Measurements from ENCODE around the gene GRIN3A. TPM values are rescaled to one million over a fixed set of nuclear protein-coding genes. Genes with fewer than 3 reads are reported as not detected.
A peak's percentile ranks its signal among the peaks of the same experiment; 100 is the strongest.

GRIN3A gene
- total RNA-seq (under 1 TPM in 1 of 5 donors, not detected in 4; 0.08 TPM), total RNA-seq (0 to 0.61 (median 0) reads per million in 29 experiments)
- total RNA-seq (2013), result 0.06 TPM

DNA sequence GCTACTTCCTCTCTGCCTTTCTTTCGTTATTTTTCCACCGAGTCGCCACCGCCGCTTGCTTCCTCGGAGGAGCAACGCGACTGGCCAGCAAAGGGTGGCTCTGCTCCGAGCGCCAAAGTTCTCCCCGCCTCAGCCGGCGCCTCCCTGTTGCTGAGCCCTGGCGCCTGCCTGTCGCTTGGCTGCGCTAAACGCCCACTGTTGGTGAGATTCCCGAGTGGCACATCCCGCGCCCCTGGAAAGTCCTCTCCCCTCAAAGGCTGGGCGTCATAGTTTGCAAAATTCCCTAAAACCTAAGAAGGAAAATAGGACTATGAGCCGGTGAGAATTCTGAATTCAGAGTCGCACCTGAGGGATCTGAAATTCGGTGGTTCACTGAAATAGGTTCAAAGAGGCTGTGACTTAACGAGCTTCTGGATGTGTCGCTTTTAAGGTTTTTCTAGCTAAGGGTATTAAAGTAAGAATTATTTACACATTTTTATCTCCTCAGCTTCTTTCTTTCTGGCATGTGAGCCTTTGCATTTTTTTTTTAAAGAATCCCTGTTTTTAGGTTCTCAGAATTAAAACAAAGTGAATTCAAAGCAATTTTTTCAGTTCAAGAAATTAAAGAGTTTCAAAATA, at the start of gene GRIN3A:
GRIN3A (minus strand) TSS at position 82 of the 618 bp plus-strand sequence. CDS start 668 bp downstream, outside the sequence.
- CTCF ChIA-PET, result no interaction called here
- WGBS (ENCODE audit: insufficient coverage), result 2% methylated on average over 18 of the region's 26 CpGs
- no peak for ATAC-seq (replicated peaks in 1 of 4)
- peaks cover 40 to 67% of the 10 kb centered on the region in 2 donors for H3K27me3 Mint-ChIP-seq
- no peak for DNase-seq
- H3K36me3 Mint-ChIP-seq, result no peaks in the 10 kb centered on the region
- no peak within 1 kb of the TSS for H3K27ac Mint-ChIP-seq
- H3K27ac ChIP-seq (ENCODE audit: low read length), result no peak within 1 kb of the TSS
- H3K9me3 Mint-ChIP-seq, result no peaks in the 10 kb centered on the region
- no peak within 1 kb of the TSS for H3K4me3 ChIP-seq (ENCODE audit: control insufficient read depth in 1 of 2, extremely low read depth in 1 of 2, low read length in 1 of 2)
- peaks cover 16 to 17% of the 10 kb centered on the region in 2 experiments for H3K27me3 ChIP-seq (replicated peaks in 1 of 2; ENCODE audit: control insufficient read depth in 2 of 2, extremely low read depth in 1 of 2, insufficient read depth in 2 of 2, low read length in 1 of 2)
- H3K4me3 Mint-ChIP-seq, result peak within 1 kb of the TSS in 2 of 3 donors; percentile 42 to 74
- H3K4me1 ChIP-seq (ENCODE audit: control insufficient read depth in 1 of 2, extremely low read depth in 1 of 2, insufficient read depth in 2 of 2, low read length in 2 of 2), result no peaks in the 10 kb centered on the region
- no peaks in the 10 kb centered on the region for H3K9me3 ChIP-seq
- no peaks in the 10 kb centered on the region for H3K36me3 ChIP-seq (ENCODE audit: control insufficient read depth in 2 of 2, extremely low read depth in 1 of 2, insufficient read depth in 1 of 2, low read length in 1 of 2)
- H3K4me1 Mint-ChIP-seq, result peaks cover 3 to 5% (median 3%) of the 10 kb centered on the region in 3 donors
- POLR2A ChIA-PET, result no interaction called here

DNA sequence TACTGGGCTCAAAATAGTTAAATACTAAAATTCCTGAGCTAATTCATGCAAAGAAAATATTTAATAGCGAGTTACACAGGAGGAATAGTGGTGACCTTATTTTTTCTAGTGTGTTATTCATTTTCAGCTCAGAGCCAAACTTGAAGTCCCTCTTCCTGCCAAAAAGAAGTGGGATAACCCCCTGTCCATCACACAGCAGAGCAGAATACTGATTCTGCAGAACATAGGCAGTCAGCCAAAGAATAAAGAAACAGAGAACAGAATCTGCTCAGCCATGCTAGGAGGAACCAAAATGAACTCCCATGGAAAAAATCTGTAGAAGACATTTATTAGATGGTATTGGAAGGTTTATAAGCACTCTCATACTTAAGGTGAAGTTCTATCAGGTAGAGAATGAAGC, 49.4 kb upstream of the GRIN3A start:
- no peaks in the 10 kb centered on the region for H3K9me3 ChIP-seq
- no peak for ATAC-seq (replicated peaks in 1 of 4)
- H3K36me3 ChIP-seq (ENCODE audit: control insufficient read depth in 2 of 2, extremely low read depth in 1 of 2, insufficient read depth in 1 of 2, low read length in 1 of 2), result no peaks in the 10 kb centered on the region
- Mint-ChIP-seq H3K4me1 (no peaks in the 10 kb centered on the region), H3K36me3 (no peaks in the 10 kb centered on the region), H3K4me3 (no peak overlapping the region), H3K27me3 (peaks cover 8 to 10% of the 10 kb centered on the region in 2 donors), H3K27ac (no peak overlapping the region), H3K9me3 (no peaks in the 10 kb centered on the region)
- H3K27ac ChIP-seq (ENCODE audit: low read length), result no peak overlapping the region
- no CpG with 5 or more reads among the region's 1 CpG for WGBS (ENCODE audit: insufficient coverage)
- ChIA-PET CTCF (no interaction called here), POLR2A (no interaction called here)
- H3K4me3 ChIP-seq (ENCODE audit: control insufficient read depth in 1 of 2, extremely low read depth in 1 of 2, low read length in 1 of 2), result no peak overlapping the region
- no peaks in the 10 kb centered on the region for H3K27me3 ChIP-seq (replicated peaks in 1 of 2; ENCODE audit: control insufficient read depth in 2 of 2, extremely low read depth in 1 of 2, insufficient read depth in 2 of 2, low read length in 1 of 2)
- no peaks in the 10 kb centered on the region for H3K4me1 ChIP-seq (ENCODE audit: control insufficient read depth in 1 of 2, extremely low read depth in 1 of 2, insufficient read depth in 2 of 2, low read length in 2 of 2)
- DNase-seq, result no peak

DNA sequence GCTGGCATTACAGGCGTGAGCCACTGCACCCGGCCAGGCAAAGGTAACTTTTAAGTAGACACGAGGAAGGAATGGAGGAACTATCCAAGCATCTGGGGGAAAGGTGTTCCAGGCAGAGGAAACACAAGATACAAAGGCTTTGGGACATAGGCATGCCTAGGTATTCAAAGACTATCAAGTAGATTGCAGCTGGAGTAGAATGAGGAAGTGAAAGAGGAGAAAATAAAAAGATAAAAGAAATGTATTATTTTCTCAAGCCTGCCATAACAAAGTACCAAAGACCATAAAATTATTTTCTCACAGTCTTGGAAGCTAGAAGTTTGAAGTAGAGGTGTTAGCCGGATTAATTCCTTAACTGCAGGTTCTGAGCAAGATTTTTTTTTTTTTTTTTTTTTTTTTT, 39.9 kb upstream of the GRIN3A start:
- CTCF ChIA-PET, result no interaction called here
- H3K27me3 ChIP-seq (replicated peaks in 1 of 2; ENCODE audit: control insufficient read depth in 2 of 2, extremely low read depth in 1 of 2, insufficient read depth in 2 of 2, low read length in 1 of 2), result no peaks in the 10 kb centered on the region
- 69% methylated on average over 2 of the region's 4 CpGs for WGBS (ENCODE audit: insufficient coverage)
- no peaks in the 10 kb centered on the region for H3K9me3 ChIP-seq
- DNase-seq, result no peak
- H3K4me3 ChIP-seq (ENCODE audit: control insufficient read depth in 1 of 2, extremely low read depth in 1 of 2, low read length in 1 of 2), result no peak overlapping the region
- H3K36me3 Mint-ChIP-seq, result no peaks in the 10 kb centered on the region
- ATAC-seq (replicated peaks in 1 of 4), result no peak
- H3K27me3 Mint-ChIP-seq, result peaks cover 4 to 5% of the 10 kb centered on the region in 2 donors
- POLR2A ChIA-PET, result no interaction called here
- no peaks in the 10 kb centered on the region for H3K4me1 ChIP-seq (ENCODE audit: control insufficient read depth in 1 of 2, extremely low read depth in 1 of 2, insufficient read depth in 2 of 2, low read length in 2 of 2)
- H3K27ac ChIP-seq (ENCODE audit: low read length), result no peak overlapping the region
- no peaks in the 10 kb centered on the region for H3K36me3 ChIP-seq (ENCODE audit: control insufficient read depth in 2 of 2, extremely low read depth in 1 of 2, insufficient read depth in 1 of 2, low read length in 1 of 2)
- no peak overlapping the region for H3K27ac Mint-ChIP-seq
- no peaks in the 10 kb centered on the region for H3K9me3 Mint-ChIP-seq
- H3K4me3 Mint-ChIP-seq, result no peak overlapping the region
- no peaks in the 10 kb centered on the region for H3K4me1 Mint-ChIP-seq

DNA sequence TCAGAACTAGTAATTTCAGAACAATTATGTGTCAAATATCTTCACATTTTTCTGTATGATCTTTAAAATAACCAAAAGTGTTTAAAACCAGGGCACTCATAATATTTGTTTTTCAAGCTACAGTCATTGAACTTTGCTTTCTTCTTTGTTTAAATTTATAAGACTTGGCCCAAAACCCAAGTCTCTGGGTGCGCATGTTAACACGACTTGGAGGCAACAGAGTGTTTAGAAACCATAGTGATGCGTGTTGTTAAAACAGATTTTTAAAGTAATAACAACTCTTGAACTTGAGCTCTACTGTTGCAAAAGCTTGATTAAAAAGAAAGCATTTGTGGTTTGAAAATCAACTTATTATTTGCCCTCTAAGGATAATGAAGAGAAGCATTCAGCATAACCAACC, 26.0 kb upstream of the GRIN3A start:
- Mint-ChIP-seq H3K27ac (no peak overlapping the region), H3K4me3 (no peak overlapping the region), H3K4me1 (peaks cover 0 to 4% (median 0%) of the 10 kb centered on the region in 3 donors), H3K9me3 (no peaks in the 10 kb centered on the region), H3K27me3 (peaks cover 0 to 7% of the 10 kb centered on the region in 2 donors), H3K36me3 (no peaks in the 10 kb centered on the region)
- no peaks in the 10 kb centered on the region for H3K9me3 ChIP-seq
- H3K27me3 ChIP-seq (replicated peaks in 1 of 2; ENCODE audit: control insufficient read depth in 2 of 2, extremely low read depth in 1 of 2, insufficient read depth in 2 of 2, low read length in 1 of 2), result no peaks in the 10 kb centered on the region
- WGBS (ENCODE audit: insufficient coverage), result no CpG with 5 or more reads among the region's 3 CpGs
- no peaks in the 10 kb centered on the region for H3K4me1 ChIP-seq (ENCODE audit: control insufficient read depth in 1 of 2, extremely low read depth in 1 of 2, insufficient read depth in 2 of 2, low read length in 2 of 2)
- H3K27ac ChIP-seq (ENCODE audit: low read length), result no peak overlapping the region
- POLR2A ChIA-PET, result interaction anchor here in 1 of 2 donors (0.7 kb wide), 1 partner anchor 259 kb away, joined by 3 read pairs; no protein-coding TSS in a partner anchor
- no peak overlapping the region for H3K4me3 ChIP-seq (ENCODE audit: control insufficient read depth in 1 of 2, extremely low read depth in 1 of 2, low read length in 1 of 2)
- CTCF ChIA-PET, result no interaction called here
- no peaks in the 10 kb centered on the region for H3K36me3 ChIP-seq (ENCODE audit: control insufficient read depth in 2 of 2, extremely low read depth in 1 of 2, insufficient read depth in 1 of 2, low read length in 1 of 2)
- ATAC-seq (replicated peaks in 1 of 4), result no peak
- DNase-seq, result no peak

DNA sequence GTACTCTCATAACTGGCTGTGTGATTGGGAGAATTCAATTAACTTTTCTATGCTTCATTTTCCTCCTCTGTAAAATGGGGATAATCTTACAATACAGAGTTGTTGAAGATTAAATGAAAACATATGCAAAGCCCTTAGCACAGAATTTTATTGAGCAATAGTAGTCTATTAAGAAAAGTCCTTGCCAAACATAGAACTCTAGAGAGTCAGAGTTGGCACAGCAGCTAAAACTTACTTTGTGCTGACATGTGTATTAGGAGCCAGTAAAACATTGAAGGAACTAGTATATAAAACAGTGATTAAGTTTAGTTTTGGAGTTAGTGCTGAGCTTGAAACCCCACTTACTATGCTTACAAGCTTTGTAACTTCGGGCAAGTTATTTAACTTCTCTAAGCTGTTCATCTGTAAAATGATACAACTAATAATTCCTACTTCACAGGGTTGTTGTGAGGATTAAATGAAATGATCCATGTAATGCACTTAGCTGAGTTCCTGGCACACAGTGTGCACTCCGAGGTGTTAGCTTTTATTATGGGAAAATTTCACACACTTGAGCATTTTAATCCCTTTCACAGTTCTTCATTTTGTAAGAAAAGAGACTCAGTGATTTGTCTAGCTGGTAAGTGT, 20.0 kb upstream of the GRIN3A start:
- H3K4me1 Mint-ChIP-seq, result no peaks in the 10 kb centered on the region
- no peaks in the 10 kb centered on the region for H3K36me3 Mint-ChIP-seq
- Histone ChIP-seq H3K4me1 (ENCODE audit: control insufficient read depth in 1 of 2, extremely low read depth in 1 of 2, insufficient read depth in 2 of 2, low read length in 2 of 2) (no peaks in the 10 kb centered on the region), H3K4me3 (ENCODE audit: control insufficient read depth in 1 of 2, extremely low read depth in 1 of 2, low read length in 1 of 2) (no peak overlapping the region), H3K27me3 (replicated peaks in 1 of 2; ENCODE audit: control insufficient read depth in 2 of 2, extremely low read depth in 1 of 2, insufficient read depth in 2 of 2, low read length in 1 of 2) (no peaks in the 10 kb centered on the region), H3K36me3 (ENCODE audit: control insufficient read depth in 2 of 2, extremely low read depth in 1 of 2, insufficient read depth in 1 of 2, low read length in 1 of 2) (no peaks in the 10 kb centered on the region), H3K9me3 (no peaks in the 10 kb centered on the region), H3K27ac (ENCODE audit: low read length) (no peak overlapping the region)
- ATAC-seq (replicated peaks in 1 of 4) (no peak), DNase-seq (no peak)
- ChIA-PET CTCF (no interaction called here), POLR2A (no interaction called here)
- H3K4me3 Mint-ChIP-seq, result no peak overlapping the region
- no peak overlapping the region for H3K27ac Mint-ChIP-seq
- no peaks in the 10 kb centered on the region for H3K9me3 Mint-ChIP-seq
- no CpG with 5 or more reads among the region's 2 CpGs for WGBS (ENCODE audit: insufficient coverage)
- no peaks in the 10 kb centered on the region for H3K27me3 Mint-ChIP-seq

DNA sequence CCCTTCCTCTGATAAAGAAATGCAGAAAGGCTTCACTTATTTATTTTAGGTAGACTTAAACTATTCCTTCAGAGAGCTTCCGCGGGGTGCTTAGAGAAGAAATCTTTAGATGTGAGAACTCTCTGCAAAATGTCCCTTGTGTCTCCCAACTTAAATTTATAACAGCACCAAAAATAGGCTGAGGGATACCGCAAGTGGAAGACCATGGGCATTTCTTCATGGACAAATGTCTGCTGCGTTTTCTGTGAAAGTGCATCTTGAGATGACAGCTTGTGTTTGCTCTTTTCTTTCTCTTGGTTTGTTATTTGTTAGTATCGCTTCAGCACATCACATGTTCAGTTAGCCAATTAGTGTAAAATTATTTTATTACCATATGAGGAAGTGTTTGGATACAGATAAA, 15.3 kb upstream of the GRIN3A start:
- ChIA-PET POLR2A (interaction anchor here in 1 of 2 donors (0.6 kb wide), 1 partner anchor 11 kb away, joined by 10 read pairs; no protein-coding TSS in a partner anchor), CTCF (no interaction called here)
- H3K9me3 Mint-ChIP-seq, result no peaks in the 10 kb centered on the region
- Histone ChIP-seq H3K36me3 (ENCODE audit: control insufficient read depth in 2 of 2, extremely low read depth in 1 of 2, insufficient read depth in 1 of 2, low read length in 1 of 2) (no peaks in the 10 kb centered on the region), H3K9me3 (no peaks in the 10 kb centered on the region), H3K4me3 (ENCODE audit: control insufficient read depth in 1 of 2, extremely low read depth in 1 of 2, low read length in 1 of 2) (no peak overlapping the region), H3K4me1 (ENCODE audit: control insufficient read depth in 1 of 2, extremely low read depth in 1 of 2, insufficient read depth in 2 of 2, low read length in 2 of 2) (no peaks in the 10 kb centered on the region), H3K27me3 (replicated peaks in 1 of 2; ENCODE audit: control insufficient read depth in 2 of 2, extremely low read depth in 1 of 2, insufficient read depth in 2 of 2, low read length in 1 of 2) (no peaks in the 10 kb centered on the region), H3K27ac (ENCODE audit: low read length) (no peak overlapping the region)
- no peak overlapping the region for H3K27ac Mint-ChIP-seq
- H3K27me3 Mint-ChIP-seq, result peaks cover 0 to 7% of the 10 kb centered on the region in 2 donors
- WGBS (ENCODE audit: insufficient coverage), result no CpG with 5 or more reads among the region's 5 CpGs
- no peaks in the 10 kb centered on the region for H3K4me1 Mint-ChIP-seq
- no peak for DNase-seq
- no peak overlapping the region for H3K4me3 Mint-ChIP-seq
- ATAC-seq (replicated peaks in 1 of 4), result no peak
- H3K36me3 Mint-ChIP-seq, result no peaks in the 10 kb centered on the region
